Testis (tissue), 2 donors: ENCODE measurements around the gene RECQL.

Experiments
- CTCF ChIP-seq, 3 experiments: fragments of 450-650 bp in 2 of 3; fragments of 200-600 bp in 1 of 3; sonication (generic) in 1 of 3; IDR thresholded peaks; one replicate each; pipeline ENCODE4 v1.5.1; 2016 to 2019; ENCODE audit warnings: antibody characterized with exemption in 3 of 3, mild to moderate bottlenecking in 2 of 3, moderate library complexity in 1 of 3
- POLR2A ChIP-seq: fragments of 450-650 bp; IDR thresholded peaks from one replicate; pipeline ENCODE4 v1.6.1; 2017; ENCODE audit warnings: antibody characterized with exemption, mild to moderate bottlenecking, moderate library complexity

GRCh38 chr12:21545557-21545956 is 44.1 kb upstream of the RECQL start:
- TF ChIP-seq CTCF (IDR thresholded peaks at IDR 0.05) (no peak), POLR2A (no peak)
